ENCODE measurements around the gene SHANK3. TPM values are rescaled to one million over a fixed set of nuclear protein-coding genes. Genes with fewer than 3 reads are reported as not detected.

Gene SHANK3
- total and polyA plus RNA-seq, 2 of the 8 experiments (the other 6 are each of a cell fraction or from before 2014, with no cell fraction given) = 1.5 to 6.0 TPM

- ChIA-PET CTCF (ENCODE audit: partially characterized antibody) (interaction anchor here (0.6 to 2.1 kb wide), 9 partner anchors 9 to 108 kb away, joined by 3 to 7 read pairs (median 5); partner anchors contain the start of gene SHANK3), POLR2A (ENCODE audit: partially characterized antibody) (interaction anchor here (0.8 to 1.4 kb wide), 2 partner anchors 12 to 72 kb away, joined by 3 read pairs; no protein-coding TSS in a partner anchor)
- Histone ChIP-seq H3K18ac (ENCODE audit: extremely low read depth, low read length) (no peak overlapping the region), H2BK12ac (ENCODE audit: low read depth, low read length) (no peak overlapping the region), H3K23ac (ENCODE audit: insufficient read length) (no peak overlapping the region), H3K79me2 (ENCODE audit: control insufficient read depth in 1 of 2, insufficient read depth in 2 of 2, low read length in 2 of 2) (no peaks in the 10 kb centered on the region), H3K9me3 (ENCODE audit: insufficient read depth in 2 of 2, low read depth in 1 of 2, low read length in 1 of 2) (peaks cover 0 to 6% of the 10 kb centered on the region in 2 experiments; a peak in 2 of 4 replicates), H3K4me1 (replicated peaks in 1 of 4; ENCODE audit: control insufficient read depth in 3 of 4, insufficient read depth in 4 of 4, low read length in 3 of 4) (no peaks in the 10 kb centered on the region), H3K4me3 (ENCODE audit: extremely low read depth in 1 of 4, insufficient read depth in 2 of 4, low read depth in 3 of 4, low read length in 4 of 4) (no peak overlapping the region), H4K8ac (ENCODE audit: extremely low read depth, insufficient read depth, low read length) (no peak overlapping the region), H3K56ac (replicated peaks; ENCODE audit: insufficient read length, low read depth, low read length) (no peak overlapping the region), H3K23me2 (ENCODE audit: low read depth, low read length) (peaks cover 2% of the 10 kb centered on the region; the same call in 1 of the 2 replicates), H4K91ac (replicated peaks; ENCODE audit: insufficient read length, low read length) (no peak overlapping the region), H2BK20ac (ENCODE audit: low read length) (no peak overlapping the region), H3K4me2 (ENCODE audit: insufficient read depth in 1 of 2, low read depth in 2 of 2, low read length in 2 of 2) (no peak overlapping the region), H2BK5ac (ENCODE audit: low read depth, low read length) (no peak overlapping the region), H3K27ac (ENCODE audit: low read depth, low read length) (no peak overlapping the region), H2BK15ac (ENCODE audit: low read length) (no peak overlapping the region), H2AK5ac (ENCODE audit: low read depth, low read length) (no peak overlapping the region), H3K9ac (replicated peaks in 1 of 4; ENCODE audit: extremely low read depth in 1 of 4, low read depth in 3 of 4, low read length in 3 of 4) (no peak overlapping the region), H2BK120ac (replicated peaks; ENCODE audit: low read depth, low read length) (no peak overlapping the region), H4K20me1 (replicated peaks in 1 of 2; ENCODE audit: control insufficient read depth in 1 of 2, insufficient read depth in 2 of 2, low read length in 2 of 2) (peaks cover 0 to 1% of the 10 kb centered on the region in 2 experiments), H3K4ac (replicated peaks; ENCODE audit: insufficient read length, low read depth, low read length) (no peak overlapping the region), H3K36me3 (ENCODE audit: control insufficient read depth in 2 of 4, insufficient read depth in 4 of 4, low read length in 3 of 4) (no peaks in the 10 kb centered on the region; a peak in 1 of 8 replicates), H2AFZ (ENCODE audit: low read length) (no peak overlapping the region), H4K5ac (ENCODE audit: insufficient read length, low read depth, low read length) (no peak overlapping the region), H3K79me1 (ENCODE audit: low read depth, low read length) (no peaks in the 10 kb centered on the region), H3K27me3 (replicated peaks in 1 of 4; ENCODE audit: control insufficient read depth in 3 of 4, extremely low read depth in 1 of 4, insufficient read depth in 3 of 4, low read length in 3 of 4) (no peaks in the 10 kb centered on the region; a peak in 1 of 7 replicates), H3K14ac (ENCODE audit: insufficient read length) (no peak overlapping the region)
- TF ChIP-seq RNF2 (IDR thresholded peaks at IDR 0.05; ENCODE audit: borderline replicate concordance, low read depth, low read length, missing control alignments, poor library complexity, severe bottlenecking) (no peak), POLR2A (IDR thresholded peaks at IDR 0.05; ENCODE audit: control extremely low read depth in 1 of 2, low read depth in 2 of 2, low read length in 2 of 2) (no peak), ZNF274 (IDR thresholded peaks at IDR 0.05; ENCODE audit: borderline replicate concordance, extremely low read depth, low read length) (no peak), BACH1 (IDR thresholded peaks at IDR 0.05; ENCODE audit: low read length) (no peak), HDAC6 (IDR thresholded peaks at IDR 0.05; ENCODE audit: low read depth, low read length) (no peak), JUN (IDR thresholded peaks at IDR 0.05; ENCODE audit: low read depth, low read length) (no peak), RFX5 (IDR thresholded peaks at IDR 0.05; ENCODE audit: borderline replicate concordance, low read depth, low read length) (no peak)
- DNase-seq (ENCODE audit: low read depth in 1 of 2, low spot score in 2 of 2) = no peak
- WGBS, 2 experiments (ENCODE audit: extremely low coverage in 1 of 2, insufficient coverage in 1 of 2, insufficient read length in 1 of 2, insufficient replicate concordance in 2 of 2, low coverage in 1 of 2, low lambda C conversion rate in 2 of 2, missing lambda C conversion rate in 1 of 2) = 87% methylated on average over 8 of the region's 8 CpGs; no CpG with 5 or more reads in 1 of the 2 experiments
- FAIRE-seq = no peak
These were observed 11.9 kb downstream of the SHANK3 start for GRCh38 chr22:50684501-50684900.
